Type B pancreatic cell (in vitro differentiated cells): ENCODE data around the gene B3GALNT1. TPM values are rescaled to one million over a fixed set of nuclear protein-coding genes. Genes with fewer than 3 reads are reported as not detected.

ENCODE experiments used
- DNase-seq: peaks from one replicate; pipeline ENCODE4 v3.0.0; 2021; ENCODE audit warnings: mixed read lengths; ENCODE audit not compliant: unreplicated experiment; ENCODE audit errors: extremely low spot score
- H3K27ac Mint-ChIP-seq: 2 replicates; pipeline ENCODE4 v1.8.0; 2021; ENCODE audit warnings: mild to moderate bottlenecking, mixed read lengths
- H3K27me3 Mint-ChIP-seq: 2 replicates; pipeline ENCODE4 v1.8.0; 2021; ENCODE audit warnings: mixed read lengths
- H3K36me3 Mint-ChIP-seq: 2 replicates; pipeline ENCODE4 v1.8.0; 2021; ENCODE audit warnings: mixed read lengths
- H3K4me1 Mint-ChIP-seq: one replicate; pipeline ENCODE4 v1.8.0; 2021; ENCODE audit warnings: mixed read lengths; ENCODE audit not compliant: unreplicated experiment
- H3K4me3 Mint-ChIP-seq: 2 replicates; pipeline ENCODE4 v1.8.0; 2021; ENCODE audit warnings: mild to moderate bottlenecking, mixed read lengths
- H3K9me3 Mint-ChIP-seq: 2 replicates; pipeline ENCODE4 v1.8.0; 2021; ENCODE audit warnings: mixed read lengths
- total RNA-seq: library from RNA; stranded (reverse); gene quantifications from 2 replicates; pipeline ENCODE4 v1.2.1, GENCODE V29; 2021; ENCODE audit warnings: low replicate concordance
- TF ChIP-seq, protein P1 (sequence below): fragments of 200-600 bp; sonication (generic); conservative IDR thresholded peaks from 2 replicates; pipeline ENCODE4 v1.5.0; 2021; ENCODE audit warnings: antibody characterized with exemption, mild to moderate bottlenecking

Gene B3GALNT1
- total RNA-seq, 1 donor from 2014 or later = 19.6 TPM

DNA sequence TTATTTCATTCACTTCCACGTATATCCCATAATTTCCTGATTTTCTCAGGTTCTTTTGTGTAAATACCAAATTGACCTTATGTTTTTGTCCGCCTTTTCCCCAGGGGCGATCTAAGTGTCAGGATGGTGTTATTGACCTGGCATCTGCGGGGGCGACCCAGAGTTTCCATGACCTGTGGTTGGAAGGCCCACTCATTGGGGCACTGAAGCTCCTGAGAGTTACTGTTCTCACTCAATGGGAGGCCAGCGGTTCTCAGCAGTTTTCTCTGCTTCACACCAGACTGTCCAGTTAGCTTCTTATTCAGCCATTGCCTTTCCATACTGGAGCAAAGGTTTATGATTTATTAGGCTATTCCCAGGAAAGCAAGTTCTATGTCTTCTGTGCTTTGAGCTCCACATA, 53.3 kb downstream of the B3GALNT1 start:
- Mint-ChIP-seq H3K4me1 (no peaks in the 10 kb centered on the region), H3K4me3 (no peak overlapping the region), H3K36me3 (no peaks in the 10 kb centered on the region), H3K9me3 (no peaks in the 10 kb centered on the region), H3K27ac (no peak overlapping the region), H3K27me3 (no peaks in the 10 kb centered on the region)
- TF ChIP-seq, protein P1, sequence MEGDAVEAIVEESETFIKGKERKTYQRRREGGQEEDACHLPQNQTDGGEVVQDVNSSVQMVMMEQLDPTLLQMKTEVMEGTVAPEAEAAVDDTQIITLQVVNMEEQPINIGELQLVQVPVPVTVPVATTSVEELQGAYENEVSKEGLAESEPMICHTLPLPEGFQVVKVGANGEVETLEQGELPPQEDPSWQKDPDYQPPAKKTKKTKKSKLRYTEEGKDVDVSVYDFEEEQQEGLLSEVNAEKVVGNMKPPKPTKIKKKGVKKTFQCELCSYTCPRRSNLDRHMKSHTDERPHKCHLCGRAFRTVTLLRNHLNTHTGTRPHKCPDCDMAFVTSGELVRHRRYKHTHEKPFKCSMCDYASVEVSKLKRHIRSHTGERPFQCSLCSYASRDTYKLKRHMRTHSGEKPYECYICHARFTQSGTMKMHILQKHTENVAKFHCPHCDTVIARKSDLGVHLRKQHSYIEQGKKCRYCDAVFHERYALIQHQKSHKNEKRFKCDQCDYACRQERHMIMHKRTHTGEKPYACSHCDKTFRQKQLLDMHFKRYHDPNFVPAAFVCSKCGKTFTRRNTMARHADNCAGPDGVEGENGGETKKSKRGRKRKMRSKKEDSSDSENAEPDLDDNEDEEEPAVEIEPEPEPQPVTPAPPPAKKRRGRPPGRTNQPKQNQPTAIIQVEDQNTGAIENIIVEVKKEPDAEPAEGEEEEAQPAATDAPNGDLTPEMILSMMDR = no peak
- DNase-seq = no peak

DNA sequence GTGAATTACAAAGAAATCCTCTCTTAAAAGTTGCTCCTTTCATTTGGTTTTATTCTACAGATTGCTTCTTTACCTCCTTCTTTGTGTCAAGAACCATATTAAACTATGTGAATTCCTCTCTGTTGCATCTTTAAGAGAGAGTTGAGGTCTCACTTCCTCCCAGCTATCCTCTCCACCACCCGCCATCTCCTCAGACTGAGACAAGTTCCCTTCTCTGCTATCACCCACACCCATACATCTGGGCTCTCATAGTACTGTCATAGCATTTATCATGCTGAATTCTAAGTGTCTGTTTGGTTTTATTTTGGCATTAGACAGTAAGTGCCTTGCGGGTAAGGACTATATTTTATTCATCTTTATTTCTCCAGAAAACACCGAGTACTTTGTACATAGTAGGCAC, 54.2 kb downstream of the B3GALNT1 start:
- Mint-ChIP-seq H3K9me3 (no peaks in the 10 kb centered on the region), H3K4me1 (no peaks in the 10 kb centered on the region), H3K36me3 (no peaks in the 10 kb centered on the region), H3K27me3 (no peaks in the 10 kb centered on the region), H3K4me3 (no peak overlapping the region), H3K27ac (no peak overlapping the region)
- TF ChIP-seq, protein P1 = no peak
- DNase-seq = no peak

DNA sequence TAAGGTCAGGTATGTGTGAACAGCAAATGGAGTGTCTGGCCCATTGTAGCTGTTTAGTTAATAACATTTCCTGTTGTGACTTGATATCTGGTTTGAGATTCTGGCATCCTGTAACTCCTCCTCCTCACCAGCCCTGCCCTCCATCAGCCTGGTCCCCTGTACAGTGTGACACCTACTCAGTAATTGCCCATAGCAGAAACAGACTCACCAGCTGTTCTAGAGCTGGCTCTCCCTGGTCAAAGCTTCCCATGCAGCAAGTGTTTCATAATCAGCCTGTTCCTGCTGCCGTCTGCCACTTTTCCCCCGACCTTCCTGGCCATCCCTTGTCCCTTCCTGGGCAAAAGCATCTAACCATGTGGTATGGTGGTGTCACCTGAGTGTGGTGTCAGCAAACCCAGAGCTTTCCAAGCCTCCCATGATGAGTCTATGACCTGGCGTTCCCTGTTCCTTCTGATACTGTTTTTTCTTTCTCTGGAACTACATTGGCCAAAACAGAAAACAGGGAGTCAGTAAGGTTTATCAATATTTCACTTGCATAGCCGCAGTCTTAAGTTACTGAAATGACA, 55.4 kb downstream of the B3GALNT1 start:
- H3K27ac Mint-ChIP-seq = no peak overlapping the region
- TF ChIP-seq, protein P1 = no peak

DNA sequence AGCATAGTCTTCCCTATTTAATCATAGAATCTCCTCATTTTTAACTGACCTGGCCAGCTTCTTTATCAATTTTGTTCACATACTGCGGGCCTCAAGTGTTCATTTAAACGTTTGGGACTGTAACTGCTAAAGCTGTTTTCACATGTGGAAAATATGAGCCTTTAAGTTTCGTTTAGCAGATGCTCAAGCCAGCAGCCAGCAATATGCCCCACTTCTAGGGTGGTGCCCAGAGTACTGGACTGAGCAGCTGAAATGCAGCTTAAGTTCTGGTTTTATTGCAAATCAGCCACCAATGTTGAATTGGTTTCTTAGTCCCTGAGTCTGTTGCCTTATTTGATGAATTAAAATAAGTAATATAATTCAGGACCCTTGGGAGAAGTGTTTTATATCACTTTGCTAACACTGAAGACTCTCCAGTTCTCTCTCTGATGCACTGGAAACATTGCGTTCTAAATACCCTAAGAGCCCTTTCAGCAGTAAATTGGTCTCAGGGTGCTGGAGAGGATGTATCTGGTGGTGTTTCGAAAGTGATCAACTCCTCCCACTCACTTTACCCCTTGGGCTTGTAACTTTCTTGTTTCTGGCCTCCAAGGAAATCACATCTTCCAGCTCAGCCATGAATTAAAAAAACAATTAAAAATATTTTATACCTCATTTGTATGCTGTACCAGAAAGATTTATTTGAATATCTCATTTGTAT, 61.7 kb downstream of the B3GALNT1 start:
- no peaks in the 10 kb centered on the region for H3K27me3 Mint-ChIP-seq
- H3K4me1 Mint-ChIP-seq = peaks cover 21% of the 10 kb centered on the region
- H3K27ac Mint-ChIP-seq = no peak overlapping the region
- peaks cover 11% of the 10 kb centered on the region for H3K36me3 Mint-ChIP-seq
- DNase-seq = no peak
- TF ChIP-seq, protein P1 = no peak
- H3K4me3 Mint-ChIP-seq = no peak overlapping the region
- H3K9me3 Mint-ChIP-seq = peaks cover 8% of the 10 kb centered on the region

More for the DNA sequence above, 55.4 kb downstream of the B3GALNT1 start:
- Mint-ChIP-seq H3K27me3 (no peaks in the 10 kb centered on the region), H3K4me1 (no peaks in the 10 kb centered on the region), H3K4me3 (no peak overlapping the region), H3K9me3 (no peaks in the 10 kb centered on the region), H3K36me3 (peaks cover 5% of the 10 kb centered on the region)
- no peak for DNase-seq

DNA sequence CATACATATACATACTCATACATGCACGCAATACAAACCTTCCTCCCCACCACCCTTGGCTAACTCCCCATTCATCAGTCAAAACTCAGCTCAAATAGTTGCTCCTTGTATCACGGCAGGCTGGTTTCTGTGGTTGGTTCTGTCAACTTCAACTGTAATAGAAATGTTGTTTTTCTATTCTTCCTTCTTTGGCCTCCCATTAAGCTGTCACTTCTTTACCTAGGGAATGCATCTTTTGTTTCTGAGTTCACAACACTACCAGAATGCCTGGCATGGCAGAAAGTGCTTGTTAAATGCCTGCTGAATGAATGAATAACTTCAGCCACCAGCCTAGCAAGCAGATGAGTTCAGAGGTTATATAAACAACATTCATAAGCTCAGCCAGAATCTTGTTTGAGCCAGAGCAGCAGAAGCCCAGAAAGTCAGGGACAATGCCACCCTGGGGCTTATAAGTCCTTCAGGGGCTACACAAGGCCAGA, 63.1 kb downstream of the B3GALNT1 start:
- Mint-ChIP-seq H3K27ac (peak overlapping the region; percentile 49), H3K36me3 (peaks cover 11% of the 10 kb centered on the region), H3K9me3 (peaks cover 10% of the 10 kb centered on the region), H3K27me3 (no peaks in the 10 kb centered on the region), H3K4me3 (peak overlapping the region; percentile 9), H3K4me1 (peaks cover 21% of the 10 kb centered on the region)
- no peak for DNase-seq
- TF ChIP-seq, protein P1 = no peak
